Gastrocnemius medialis (tissue), 4 donors: ENCODE data around the gene TTLL12. TPM values are rescaled to one million over a fixed set of nuclear protein-coding genes. Genes with fewer than 3 reads are reported as not detected.

ENCODE experiments used
- ATAC-seq, 2 donors: fragments of 150-250 bp; one replicate each; pipeline ENCODE4 v1.9.1; 2016
- DNase-seq, 2 donors: peaks; one replicate each; pipeline ENCODE4 v3.0.0-alpha.2; 2019
- H3K27ac ChIP-seq, 4 donors: fragments of 200-600 bp; sonication (generic); 1 replicate in 1 of 4; 2 replicates in 3 of 4; pipeline ENCODE4 v1.5.1; 2016 to 2018; ENCODE audit warnings: mild to moderate bottlenecking in 2 of 4, moderate library complexity in 1 of 4
- H3K27me3 ChIP-seq, 3 donors: fragments of 200-600 bp; sonication (generic) in 2 of 3; 1 replicate in 1 of 3; 2 replicates in 2 of 3; pipeline versions ENCODE4 v1.5.1 to v1.6.0; 2016 to 2019; ENCODE audit warnings: mild to moderate bottlenecking in 1 of 3, moderate library complexity in 1 of 3
- H3K36me3 ChIP-seq, 2 donors: fragments of 200-600 bp; sonication (generic) in 1 of 2; one replicate each; pipeline ENCODE4 v1.5.1; 2017 to 2018
- H3K4me1 ChIP-seq, 2 donors: fragments of 200-600 bp; sonication (generic) in 1 of 2; one replicate each; pipeline ENCODE4 v1.5.1; 2016 to 2017; ENCODE audit warnings: mild to moderate bottlenecking in 2 of 2
- H3K4me3 ChIP-seq, 4 donors: fragments of 200-600 bp; sonication (generic) in 3 of 4; 1 replicate in 1 of 4; 2 replicates in 3 of 4; pipeline ENCODE4 v1.5.1; 2016 to 2019; ENCODE audit warnings: mild to moderate bottlenecking in 2 of 4
- H3K9me3 ChIP-seq, 3 donors: fragments of 200-600 bp; sonication (generic) in 2 of 3; 1 replicate in 1 of 3; 2 replicates in 2 of 3; pipeline ENCODE4 v1.5.1; 2016 to 2019
- POLR2A ChIP-seq, 2 donors: fragments of 450-650 bp; IDR thresholded peaks; one replicate each; pipeline ENCODE4 v1.6.1; 2017; ENCODE audit warnings: antibody characterized with exemption in 2 of 2, mild to moderate bottlenecking in 2 of 2, moderate library complexity in 2 of 2
- in situ Hi-C, 4 donors: fragments of 200-750 bp; cut with MboI; loops; one replicate each; pipeline versions ENCODE4 v1.15.0 to v1.8.0; 2017; ENCODE audit warnings: low sequenced_read_pairs in 4 of 4
- intact Hi-C: fragments of 100-400 bp; cut with DNase I; formaldehyde crosslinking; loops from one replicate; pipeline ENCODE4 v1.15.1; 2023; ENCODE audit warnings: low total_unique reads
- total RNA-seq, 4 donors: library from RNA; depleted of rRNA; stranded (reverse); fragments of >200 nt; gene quantifications; one replicate each; pipeline versions ENCODE4 v1.1.0 to v1.2.3, GENCODE V29; 2016
- TF ChIP-seq, protein P1 (sequence below), 5 experiments: fragments of 450-650 bp in 3 of 5; fragments of 200-600 bp in 2 of 5; sonication (generic) in 2 of 5; IDR thresholded peaks in 4 of 5; conservative IDR thresholded peaks in 1 of 5; 1 replicate in 4 of 5; 2 replicates in 1 of 5; pipeline ENCODE4 v1.5.1; 2016 to 2019; ENCODE audit warnings: antibody characterized with exemption in 5 of 5, mild to moderate bottlenecking in 3 of 5, moderate library complexity in 3 of 5

TTLL12 gene
- total RNA-seq, 4 donors from 2014 or later: 13.7 to 41.8 (median 19.6) TPM

DNA sequence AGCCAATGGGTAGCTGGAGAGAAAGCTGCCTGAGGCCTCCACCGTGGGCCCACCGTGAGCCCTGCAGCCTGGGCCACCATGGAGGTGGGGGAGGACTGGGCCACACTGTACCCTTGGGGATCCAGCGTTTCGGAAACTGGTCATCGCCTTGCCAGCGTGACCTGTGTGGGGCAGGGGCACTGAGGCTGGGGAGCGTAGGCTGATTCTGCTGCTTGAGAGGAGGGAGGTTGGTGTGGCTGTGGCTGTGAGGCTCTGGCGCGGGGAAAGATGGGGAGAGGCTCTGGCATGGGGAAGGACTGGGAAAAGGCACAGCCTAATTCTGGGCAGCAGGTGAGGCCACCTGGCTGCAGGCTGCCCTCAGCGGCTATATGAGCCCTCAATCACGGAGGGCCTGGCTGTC, 12.6 kb upstream of the TTLL12 start:
- H3K9me3 ChIP-seq: no peaks in the 10 kb centered on the region
- H3K27ac ChIP-seq: no peak overlapping the region
- TF ChIP-seq, protein P1, sequence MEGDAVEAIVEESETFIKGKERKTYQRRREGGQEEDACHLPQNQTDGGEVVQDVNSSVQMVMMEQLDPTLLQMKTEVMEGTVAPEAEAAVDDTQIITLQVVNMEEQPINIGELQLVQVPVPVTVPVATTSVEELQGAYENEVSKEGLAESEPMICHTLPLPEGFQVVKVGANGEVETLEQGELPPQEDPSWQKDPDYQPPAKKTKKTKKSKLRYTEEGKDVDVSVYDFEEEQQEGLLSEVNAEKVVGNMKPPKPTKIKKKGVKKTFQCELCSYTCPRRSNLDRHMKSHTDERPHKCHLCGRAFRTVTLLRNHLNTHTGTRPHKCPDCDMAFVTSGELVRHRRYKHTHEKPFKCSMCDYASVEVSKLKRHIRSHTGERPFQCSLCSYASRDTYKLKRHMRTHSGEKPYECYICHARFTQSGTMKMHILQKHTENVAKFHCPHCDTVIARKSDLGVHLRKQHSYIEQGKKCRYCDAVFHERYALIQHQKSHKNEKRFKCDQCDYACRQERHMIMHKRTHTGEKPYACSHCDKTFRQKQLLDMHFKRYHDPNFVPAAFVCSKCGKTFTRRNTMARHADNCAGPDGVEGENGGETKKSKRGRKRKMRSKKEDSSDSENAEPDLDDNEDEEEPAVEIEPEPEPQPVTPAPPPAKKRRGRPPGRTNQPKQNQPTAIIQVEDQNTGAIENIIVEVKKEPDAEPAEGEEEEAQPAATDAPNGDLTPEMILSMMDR (IDR thresholded peaks at IDR 0.05 in 4 of 5, conservative IDR thresholded peaks at IDR 0.05 in 1 of 5): no peak
- TF ChIP-seq POLR2A (IDR thresholded peaks at IDR 0.05): no peak
- no peak for DNase-seq
- intact Hi-C loops: no loop called here
- H3K27me3 ChIP-seq: peaks cover 18 to 29% (median 26%) of the 10 kb centered on the region in 3 donors
- no peaks in the 10 kb centered on the region for H3K4me1 ChIP-seq
- H3K4me3 ChIP-seq: no peak overlapping the region
- in situ Hi-C loops: no loop called here
- no peak for ATAC-seq
- H3K36me3 ChIP-seq: no peaks in the 10 kb centered on the region

DNA sequence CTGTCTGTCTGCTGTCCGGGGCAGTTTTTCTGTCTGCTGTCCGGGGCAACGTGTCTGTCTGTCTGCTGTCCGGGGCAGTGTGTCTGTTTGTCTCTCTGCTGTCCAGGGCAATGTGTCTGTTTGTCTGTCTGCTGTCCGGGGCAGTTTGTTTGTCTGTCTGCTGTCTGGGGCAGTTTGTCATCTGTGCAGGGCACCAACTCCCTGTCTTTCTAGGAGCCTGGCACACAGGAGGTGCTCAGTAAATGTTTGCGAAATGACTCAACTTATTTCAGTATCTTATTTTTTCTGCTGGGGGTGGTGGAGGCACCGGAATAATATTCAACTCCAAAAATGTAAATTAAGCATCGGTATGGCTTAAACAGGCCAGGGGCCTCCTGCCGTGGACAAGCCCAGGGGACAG, 12.0 kb upstream of the TTLL12 start:
- DNase-seq: no peak
- Histone ChIP-seq H3K4me3 (no peak overlapping the region), H3K4me1 (no peaks in the 10 kb centered on the region), H3K27ac (no peak overlapping the region), H3K27me3 (peaks cover 24 to 32% (median 26%) of the 10 kb centered on the region in 3 donors), H3K9me3 (no peaks in the 10 kb centered on the region), H3K36me3 (no peaks in the 10 kb centered on the region)
- intact Hi-C loops: no loop called here
- no peak for TF ChIP-seq POLR2A (IDR thresholded peaks at IDR 0.05)
- TF ChIP-seq, protein P1 (IDR thresholded peaks at IDR 0.05 in 4 of 5, conservative IDR thresholded peaks at IDR 0.05 in 1 of 5): no peak
- ATAC-seq: no peak
- in situ Hi-C loops: no loop called here

DNA sequence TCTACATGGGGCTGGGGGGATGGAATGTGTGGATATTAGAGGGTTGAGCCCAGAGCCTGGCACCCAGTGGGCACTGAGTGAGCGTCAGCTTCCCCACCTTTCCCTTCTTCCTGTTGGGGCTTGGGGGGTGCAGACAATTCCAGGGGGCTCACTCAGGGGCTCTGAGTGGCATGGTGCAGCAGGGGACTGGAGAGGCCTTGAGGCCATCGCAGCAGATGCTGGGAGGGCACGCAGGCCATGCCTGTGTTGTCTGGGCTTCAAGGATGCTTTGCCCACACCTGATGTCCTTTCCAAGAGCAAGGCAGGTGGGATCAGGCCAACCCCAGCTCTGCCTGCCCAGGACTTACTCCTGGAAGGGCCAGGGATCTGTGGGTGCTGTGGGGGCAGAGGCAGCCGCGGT, 11.2 kb upstream of the TTLL12 start:
- no peak overlapping the region for H3K4me3 ChIP-seq
- H3K9me3 ChIP-seq: no peaks in the 10 kb centered on the region
- H3K27ac ChIP-seq: no peak overlapping the region
- ATAC-seq (no peak), DNase-seq (no peak)
- intact Hi-C loops: no loop called here
- no peaks in the 10 kb centered on the region for H3K4me1 ChIP-seq
- TF ChIP-seq, protein P1 (IDR thresholded peaks at IDR 0.05 in 4 of 5, conservative IDR thresholded peaks at IDR 0.05 in 1 of 5): no peak
- TF ChIP-seq POLR2A (IDR thresholded peaks at IDR 0.05): no peak
- H3K36me3 ChIP-seq: no peaks in the 10 kb centered on the region
- peaks cover 24 to 32% (median 26%) of the 10 kb centered on the region in 3 donors for H3K27me3 ChIP-seq
- in situ Hi-C loops: no loop called here

DNA sequence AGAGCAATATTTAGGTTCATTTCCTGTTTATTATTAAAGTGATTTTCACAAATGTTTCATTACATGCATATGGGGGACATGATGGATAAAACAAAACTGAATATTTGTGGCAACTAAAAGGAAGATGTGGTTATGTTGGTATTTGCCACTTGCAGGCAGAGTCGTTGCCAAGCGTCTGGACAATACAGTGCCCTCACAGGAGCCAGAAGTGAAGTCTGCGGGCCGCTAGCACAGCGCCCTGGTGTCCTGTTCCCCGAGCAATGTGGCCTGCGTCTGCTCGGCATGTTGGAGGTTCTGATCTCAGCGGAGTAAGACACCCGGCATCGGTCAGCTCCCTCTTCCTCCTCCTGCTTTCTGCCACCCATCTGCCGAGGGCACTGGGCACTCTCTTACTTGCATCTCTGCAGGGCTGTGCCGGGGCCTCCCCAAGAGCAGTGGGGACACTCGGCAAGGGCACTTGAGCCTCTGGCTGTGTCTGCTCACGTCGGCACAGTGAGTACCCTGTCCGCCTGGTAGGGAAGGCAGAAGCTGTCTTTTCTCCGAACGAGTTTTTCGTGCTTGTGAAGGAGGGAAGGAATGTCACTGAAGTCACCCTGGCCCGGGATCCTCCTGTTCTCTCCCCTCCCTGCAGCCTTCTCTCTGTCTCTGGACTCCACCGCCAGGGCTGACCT, 10.5 kb upstream of the TTLL12 start:
- in situ Hi-C loops (no loop called here), intact Hi-C loops (no loop called here)
- DNase-seq: no peak
- no peak for ATAC-seq
- TF ChIP-seq, protein P1 (IDR thresholded peaks at IDR 0.05 in 4 of 5, conservative IDR thresholded peaks at IDR 0.05 in 1 of 5): no peak
- TF ChIP-seq POLR2A (IDR thresholded peaks at IDR 0.05): no peak
- Histone ChIP-seq H3K27me3 (peaks cover 24 to 29% (median 26%) of the 10 kb centered on the region in 3 donors), H3K36me3 (no peaks in the 10 kb centered on the region), H3K27ac (no peak overlapping the region), H3K4me1 (no peaks in the 10 kb centered on the region), H3K9me3 (no peaks in the 10 kb centered on the region), H3K4me3 (no peak overlapping the region)

DNA sequence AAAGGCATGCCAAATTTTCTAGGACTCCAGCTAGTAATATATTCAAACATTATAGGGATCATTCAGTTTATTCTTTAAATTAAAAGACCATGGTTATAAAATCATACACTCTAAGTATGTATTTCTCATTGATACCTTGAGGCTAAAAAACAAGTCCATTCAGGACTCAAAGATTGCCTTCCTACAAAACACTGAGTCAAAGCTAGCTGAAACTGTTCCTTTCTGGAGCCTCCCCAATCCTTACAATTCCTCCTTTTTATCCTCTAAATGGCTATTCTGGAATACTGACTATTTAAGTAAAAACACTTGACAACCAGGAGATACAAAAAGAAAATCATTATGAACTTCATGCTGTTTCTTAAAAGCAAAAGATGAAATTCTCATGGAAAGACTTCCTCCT, 4.9 kb upstream of the TTLL12 start:
- Histone ChIP-seq H3K4me1 (no peaks in the 10 kb centered on the region), H3K27ac (no peak overlapping the region), H3K4me3 (no peak overlapping the region), H3K9me3 (no peaks in the 10 kb centered on the region), H3K27me3 (peaks cover 6 to 19% (median 13%) of the 10 kb centered on the region in 3 donors), H3K36me3 (no peaks in the 10 kb centered on the region)
- no peak for TF ChIP-seq POLR2A (IDR thresholded peaks at IDR 0.05)
- TF ChIP-seq, protein P1 (IDR thresholded peaks at IDR 0.05 in 4 of 5, conservative IDR thresholded peaks at IDR 0.05 in 1 of 5): no peak
- intact Hi-C loops: no loop called here
- ATAC-seq (no peak), DNase-seq (no peak)
- in situ Hi-C loops: no loop called here
